H1 (cell line): Measurements from ENCODE around the gene RNF157. TPM values are rescaled to one million over a fixed set of nuclear protein-coding genes. Genes with fewer than 3 reads are reported as not detected.

ENCODE experiments used
- CHD1 ChIP-seq: IDR thresholded peaks from 2 replicates; pipeline ENCODE4 v1.6.1; 2012; ENCODE audit warnings: low read depth, low read length, improper control_type of control experiment
- CTBP2 ChIP-seq: IDR thresholded peaks from 2 replicates; pipeline ENCODE4 v1.7.0; 2011; ENCODE audit warnings: borderline replicate concordance, mild to moderate bottlenecking, moderate library complexity, mixed read lengths, low read length; ENCODE audit not compliant: insufficient read depth, insufficient read length
- HDAC2 ChIP-seq, 2 experiments: fragments of 300-600 bp in 1 of 2; sonication (generic) in 1 of 2; IDR thresholded peaks; 2 replicates each; pipeline ENCODE4 v1.6.1; 2011 to 2012; ENCODE audit warnings: low read depth in 2 of 2, low read length in 2 of 2, mild to moderate bottlenecking in 2 of 2, moderate library complexity in 2 of 2, borderline replicate concordance in 1 of 2, inconsistent platforms in 1 of 2
- POLR2A ChIP-seq, 2 experiments: IDR thresholded peaks; 1 replicate in 1 of 2; 2 replicates in 1 of 2; pipeline ENCODE4 v1.6.1; 2011; ENCODE audit warnings: low read depth in 2 of 2, low read length in 2 of 2, mild to moderate bottlenecking in 2 of 2; ENCODE audit errors: control extremely low read depth in 1 of 2
- POLR2AphosphoS5 ChIP-seq: IDR thresholded peaks from 2 replicates; pipeline ENCODE4 v1.6.1; 2011; ENCODE audit warnings: low read depth, low read length
- SP4 ChIP-seq: IDR thresholded peaks from 2 replicates; pipeline ENCODE4 v1.6.1; 2012; ENCODE audit warnings: low read length, inconsistent platforms
- polyA plus RNA-seq, 7 experiments: library from polyadenylated mRNA; depleted of rRNA in 3 of 7; stranded (reverse) in 5 of 7; unstranded in 2 of 7; fragments of >200 nt in 5 of 7; fragments of 200-250 nt in 2 of 7; gene quantifications; 1 replicate in 5 of 7; 2 replicates in 1 of 7; 4 replicates in 1 of 7; pipeline versions ENCODE4 v1.2.1 to v1.2.3, GENCODE V29; 2011 to 2013; ENCODE audit warnings: missing spikeins in 2 of 7, mixed read lengths in 2 of 7
- total RNA-seq: library from RNA; stranded (reverse); fragmentation: NEBNext Ultra II Directional; extraction: Animal tissue kit (Norgen Biotek cat#: 25700); gene quantifications from 2 replicates; pipeline ENCODE4 v1.2.1, GENCODE V29; 2021
- TF ChIP-seq, protein P1 (sequence below): fragments of 300-600 bp; sonication (generic); IDR thresholded peaks from 2 replicates; pipeline ENCODE4 v1.7.1; 2012; ENCODE audit warnings: low read length, moderate library complexity, mild to moderate bottlenecking, inconsistent platforms; ENCODE audit not compliant: insufficient replicate concordance
- TF ChIP-seq, protein P2 (sequence below): IDR thresholded peaks from 2 replicates; pipeline ENCODE4 v1.6.1; 2011; ENCODE audit warnings: low read depth, mild to moderate bottlenecking, low read length; ENCODE audit not compliant: insufficient read depth

RNF157 gene
- total and polyA plus RNA-seq, 2 of the 8 experiments (the other 6 are each of a cell fraction or from before 2014, with no cell fraction given): 13.4 to 16.7 TPM

DNA sequence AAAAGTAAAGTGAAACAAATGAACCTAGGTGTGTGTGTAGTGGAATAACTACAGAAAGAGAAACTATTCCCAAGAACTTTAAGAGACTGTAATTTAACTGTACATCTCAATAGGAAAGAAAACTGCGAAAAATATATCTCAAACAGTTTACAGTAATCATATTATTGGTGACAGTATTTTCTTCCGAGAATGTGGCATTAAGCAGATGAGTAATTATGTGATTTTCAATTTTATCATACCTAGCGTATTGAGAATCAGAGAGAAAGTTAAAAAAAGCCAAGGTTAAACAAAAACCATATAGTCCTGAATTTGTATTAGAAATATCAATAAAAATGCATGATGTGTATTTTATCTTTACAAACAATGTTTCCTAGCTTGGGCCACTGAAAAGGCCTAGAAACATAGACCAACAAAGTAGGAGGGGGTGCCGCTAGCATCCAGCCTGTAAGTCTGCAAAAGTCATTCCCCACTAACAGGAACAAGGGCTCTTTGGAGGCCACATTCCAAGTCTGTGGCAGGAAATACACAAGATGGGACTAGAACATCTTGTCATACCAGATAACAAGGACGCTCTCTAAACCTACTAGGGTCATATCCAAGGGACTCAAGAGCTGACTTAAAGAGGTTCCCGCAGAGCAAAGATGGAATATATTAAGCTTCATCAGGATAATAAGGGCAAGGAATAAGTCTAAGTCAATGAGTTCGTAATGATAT lies 20.5 kb downstream of the RNF157 start (continued):
- TF ChIP-seq, protein P1, sequence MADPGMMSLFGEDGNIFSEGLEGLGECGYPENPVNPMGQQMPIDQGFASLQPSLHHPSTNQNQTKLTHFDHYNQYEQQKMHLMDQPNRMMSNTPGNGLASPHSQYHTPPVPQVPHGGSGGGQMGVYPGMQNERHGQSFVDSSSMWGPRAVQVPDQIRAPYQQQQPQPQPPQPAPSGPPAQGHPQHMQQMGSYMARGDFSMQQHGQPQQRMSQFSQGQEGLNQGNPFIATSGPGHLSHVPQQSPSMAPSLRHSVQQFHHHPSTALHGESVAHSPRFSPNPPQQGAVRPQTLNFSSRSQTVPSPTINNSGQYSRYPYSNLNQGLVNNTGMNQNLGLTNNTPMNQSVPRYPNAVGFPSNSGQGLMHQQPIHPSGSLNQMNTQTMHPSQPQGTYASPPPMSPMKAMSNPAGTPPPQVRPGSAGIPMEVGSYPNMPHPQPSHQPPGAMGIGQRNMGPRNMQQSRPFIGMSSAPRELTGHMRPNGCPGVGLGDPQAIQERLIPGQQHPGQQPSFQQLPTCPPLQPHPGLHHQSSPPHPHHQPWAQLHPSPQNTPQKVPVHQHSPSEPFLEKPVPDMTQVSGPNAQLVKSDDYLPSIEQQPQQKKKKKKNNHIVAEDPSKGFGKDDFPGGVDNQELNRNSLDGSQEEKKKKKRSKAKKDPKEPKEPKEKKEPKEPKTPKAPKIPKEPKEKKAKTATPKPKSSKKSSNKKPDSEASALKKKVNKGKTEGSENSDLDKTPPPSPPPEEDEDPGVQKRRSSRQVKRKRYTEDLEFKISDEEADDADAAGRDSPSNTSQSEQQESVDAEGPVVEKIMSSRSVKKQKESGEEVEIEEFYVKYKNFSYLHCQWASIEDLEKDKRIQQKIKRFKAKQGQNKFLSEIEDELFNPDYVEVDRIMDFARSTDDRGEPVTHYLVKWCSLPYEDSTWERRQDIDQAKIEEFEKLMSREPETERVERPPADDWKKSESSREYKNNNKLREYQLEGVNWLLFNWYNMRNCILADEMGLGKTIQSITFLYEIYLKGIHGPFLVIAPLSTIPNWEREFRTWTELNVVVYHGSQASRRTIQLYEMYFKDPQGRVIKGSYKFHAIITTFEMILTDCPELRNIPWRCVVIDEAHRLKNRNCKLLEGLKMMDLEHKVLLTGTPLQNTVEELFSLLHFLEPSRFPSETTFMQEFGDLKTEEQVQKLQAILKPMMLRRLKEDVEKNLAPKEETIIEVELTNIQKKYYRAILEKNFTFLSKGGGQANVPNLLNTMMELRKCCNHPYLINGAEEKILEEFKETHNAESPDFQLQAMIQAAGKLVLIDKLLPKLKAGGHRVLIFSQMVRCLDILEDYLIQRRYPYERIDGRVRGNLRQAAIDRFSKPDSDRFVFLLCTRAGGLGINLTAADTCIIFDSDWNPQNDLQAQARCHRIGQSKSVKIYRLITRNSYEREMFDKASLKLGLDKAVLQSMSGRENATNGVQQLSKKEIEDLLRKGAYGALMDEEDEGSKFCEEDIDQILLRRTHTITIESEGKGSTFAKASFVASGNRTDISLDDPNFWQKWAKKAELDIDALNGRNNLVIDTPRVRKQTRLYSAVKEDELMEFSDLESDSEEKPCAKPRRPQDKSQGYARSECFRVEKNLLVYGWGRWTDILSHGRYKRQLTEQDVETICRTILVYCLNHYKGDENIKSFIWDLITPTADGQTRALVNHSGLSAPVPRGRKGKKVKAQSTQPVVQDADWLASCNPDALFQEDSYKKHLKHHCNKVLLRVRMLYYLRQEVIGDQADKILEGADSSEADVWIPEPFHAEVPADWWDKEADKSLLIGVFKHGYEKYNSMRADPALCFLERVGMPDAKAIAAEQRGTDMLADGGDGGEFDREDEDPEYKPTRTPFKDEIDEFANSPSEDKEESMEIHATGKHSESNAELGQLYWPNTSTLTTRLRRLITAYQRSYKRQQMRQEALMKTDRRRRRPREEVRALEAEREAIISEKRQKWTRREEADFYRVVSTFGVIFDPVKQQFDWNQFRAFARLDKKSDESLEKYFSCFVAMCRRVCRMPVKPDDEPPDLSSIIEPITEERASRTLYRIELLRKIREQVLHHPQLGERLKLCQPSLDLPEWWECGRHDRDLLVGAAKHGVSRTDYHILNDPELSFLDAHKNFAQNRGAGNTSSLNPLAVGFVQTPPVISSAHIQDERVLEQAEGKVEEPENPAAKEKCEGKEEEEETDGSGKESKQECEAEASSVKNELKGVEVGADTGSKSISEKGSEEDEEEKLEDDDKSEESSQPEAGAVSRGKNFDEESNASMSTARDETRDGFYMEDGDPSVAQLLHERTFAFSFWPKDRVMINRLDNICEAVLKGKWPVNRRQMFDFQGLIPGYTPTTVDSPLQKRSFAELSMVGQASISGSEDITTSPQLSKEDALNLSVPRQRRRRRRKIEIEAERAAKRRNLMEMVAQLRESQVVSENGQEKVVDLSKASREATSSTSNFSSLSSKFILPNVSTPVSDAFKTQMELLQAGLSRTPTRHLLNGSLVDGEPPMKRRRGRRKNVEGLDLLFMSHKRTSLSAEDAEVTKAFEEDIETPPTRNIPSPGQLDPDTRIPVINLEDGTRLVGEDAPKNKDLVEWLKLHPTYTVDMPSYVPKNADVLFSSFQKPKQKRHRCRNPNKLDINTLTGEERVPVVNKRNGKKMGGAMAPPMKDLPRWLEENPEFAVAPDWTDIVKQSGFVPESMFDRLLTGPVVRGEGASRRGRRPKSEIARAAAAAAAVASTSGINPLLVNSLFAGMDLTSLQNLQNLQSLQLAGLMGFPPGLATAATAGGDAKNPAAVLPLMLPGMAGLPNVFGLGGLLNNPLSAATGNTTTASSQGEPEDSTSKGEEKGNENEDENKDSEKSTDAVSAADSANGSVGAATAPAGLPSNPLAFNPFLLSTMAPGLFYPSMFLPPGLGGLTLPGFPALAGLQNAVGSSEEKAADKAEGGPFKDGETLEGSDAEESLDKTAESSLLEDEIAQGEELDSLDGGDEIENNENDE: no peak
- no peak for TF ChIP-seq CHD1
- no peak for TF ChIP-seq SP4
- TF ChIP-seq CTBP2: no peak
- TF ChIP-seq, protein P2, sequence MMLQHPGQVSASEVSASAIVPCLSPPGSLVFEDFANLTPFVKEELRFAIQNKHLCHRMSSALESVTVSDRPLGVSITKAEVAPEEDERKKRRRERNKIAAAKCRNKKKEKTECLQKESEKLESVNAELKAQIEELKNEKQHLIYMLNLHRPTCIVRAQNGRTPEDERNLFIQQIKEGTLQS: no peak
- no peak for TF ChIP-seq POLR2AphosphoS5
- TF ChIP-seq HDAC2 (IDR thresholded peaks at IDR 0.05; ENCODE audit: borderline replicate concordance in 1 of 2, low read depth in 2 of 2, low read length in 2 of 2): no peak
- TF ChIP-seq POLR2A (IDR thresholded peaks at IDR 0.05; ENCODE audit: control extremely low read depth in 1 of 2, low read depth in 2 of 2, low read length in 2 of 2): no peak
